CD4-positive, CD25-positive, alpha-beta regulatory T cell (primary cell): ENCODE data around the gene MESP2. TPM values are rescaled to one million over a fixed set of nuclear protein-coding genes. Genes with fewer than 3 reads are reported as not detected.

Source experiments
- ATAC-seq, 2 donors: fragments of 150-1000 bp; cut with Tn5 transposase; one replicate each; pipeline ENCODE4 v1.10.0; 2021; ENCODE audit warnings: low read depth in 2 of 2, moderate number of reproducible peaks in 2 of 2, moderate library complexity in 1 of 2
- DNase-seq, 3 donors: peaks; one replicate each; pipeline versions ENCODE4 v3.0.0 to v3.0.0-alpha.2; 2012 to 2022; ENCODE audit warnings: mixed read lengths in 1 of 3
- H3K27ac ChIP-seq: one replicate; pipeline ENCODE4 v1.7.0; 2013; ENCODE audit warnings: mild to moderate bottlenecking, low read length; ENCODE audit not compliant: insufficient read depth, poor library complexity, severe bottlenecking
- H3K27me3 ChIP-seq: one replicate; pipeline ENCODE4 v1.7.0; 2013; ENCODE audit warnings: low read length; ENCODE audit not compliant: control insufficient read depth, insufficient read depth
- H3K36me3 ChIP-seq: one replicate; pipeline ENCODE4 v1.7.0; 2013; ENCODE audit warnings: mild to moderate bottlenecking, low read length, moderate library complexity; ENCODE audit not compliant: control insufficient read depth, insufficient read depth
- H3K4me1 ChIP-seq: 2 replicates; pipeline ENCODE4 v1.7.0; 2013; ENCODE audit warnings: mild to moderate bottlenecking, low read length; ENCODE audit not compliant: insufficient read depth, control insufficient read depth, poor library complexity, severe bottlenecking
- H3K4me3 ChIP-seq: one replicate; pipeline ENCODE4 v1.7.0; 2013; ENCODE audit warnings: low read depth, mild to moderate bottlenecking, low read length, moderate library complexity
- H3K9me3 ChIP-seq, 2 experiments: 1 replicate in 1 of 2; 2 replicates in 1 of 2; pipeline ENCODE4 v1.7.0; 2013; ENCODE audit warnings: low read length in 2 of 2, mild to moderate bottlenecking in 1 of 2, moderate library complexity in 1 of 2; ENCODE audit not compliant: control insufficient read depth in 2 of 2
- H3K27ac Mint-ChIP-seq, 3 donors: one replicate each; pipeline ENCODE4 v1.8.0; 2020 to 2022; ENCODE audit warnings: mild to moderate bottlenecking in 3 of 3, mixed read lengths in 3 of 3, moderate library complexity in 2 of 3
- H3K27me3 Mint-ChIP-seq: one replicate; pipeline ENCODE4 v1.8.0; 2022; ENCODE audit warnings: mild to moderate bottlenecking, mixed read lengths
- H3K36me3 Mint-ChIP-seq: one replicate; pipeline ENCODE4 v1.8.0; 2020; ENCODE audit warnings: mixed read lengths
- H3K4me1 Mint-ChIP-seq, 4 donors: one replicate each; pipeline ENCODE4 v1.8.0; 2020 to 2022; ENCODE audit warnings: mixed read lengths in 4 of 4, mild to moderate bottlenecking in 1 of 4
- H3K4me3 Mint-ChIP-seq, 4 donors: one replicate each; pipeline ENCODE4 v1.8.0; 2020 to 2022; ENCODE audit warnings: mild to moderate bottlenecking in 4 of 4, mixed read lengths in 4 of 4, moderate library complexity in 3 of 4
- H3K9me3 Mint-ChIP-seq, 7 donors: one replicate each; pipeline ENCODE4 v1.8.0; 2020 to 2022; ENCODE audit warnings: mixed read lengths in 7 of 7, mild to moderate bottlenecking in 3 of 7, moderate library complexity in 2 of 7
- polyA plus RNA-seq, 4 donors: library from polyadenylated mRNA; unstranded; fragments of 300-500 nt; fragmentation: Illumina TruSeq; gene quantifications; one replicate each; pipeline ENCODE4 v1.2.3, GENCODE V29; 2021
- total RNA-seq: library from RNA; stranded (reverse); gene quantifications from one replicate; pipeline ENCODE4 v1.2.3, GENCODE V29; 2022

The MESP2 gene
- total and polyA plus RNA-seq, 5 donors from 2014 or later: not detected

DNA sequence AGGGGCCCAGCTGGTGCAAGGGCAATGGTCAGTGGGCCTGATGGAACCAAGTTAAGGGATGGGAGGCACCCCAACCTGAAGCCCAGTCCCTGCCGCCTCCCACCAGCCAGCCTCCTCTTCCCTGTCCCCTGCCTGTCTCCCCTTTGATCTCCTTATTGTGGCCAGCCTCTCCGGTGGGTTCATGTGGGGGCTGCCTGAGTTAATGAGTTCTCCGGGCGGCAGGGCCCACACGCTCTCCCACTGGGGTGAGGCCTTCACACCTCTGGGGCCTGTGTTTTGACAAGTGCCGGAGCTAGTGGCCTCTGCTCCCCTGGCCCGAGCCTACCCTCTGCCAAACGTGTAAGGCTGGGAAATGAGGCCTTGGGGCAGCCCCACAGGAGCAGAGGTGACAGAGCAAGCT is 17.8 kb upstream of the MESP2 start:
- H3K4me1 Mint-ChIP-seq: no peaks in the 10 kb centered on the region
- DNase-seq (no peak), ATAC-seq (no peak)
- H3K27me3 Mint-ChIP-seq: peaks cover 16% of the 10 kb centered on the region
- no peaks in the 10 kb centered on the region for H3K36me3 ChIP-seq
- no peak overlapping the region for H3K4me3 ChIP-seq
- no peak overlapping the region for H3K27ac ChIP-seq
- H3K4me3 Mint-ChIP-seq: no peak overlapping the region
- no peaks in the 10 kb centered on the region for H3K9me3 Mint-ChIP-seq
- H3K27ac Mint-ChIP-seq: no peak overlapping the region
- no peaks in the 10 kb centered on the region for H3K9me3 ChIP-seq
- no peaks in the 10 kb centered on the region for H3K27me3 ChIP-seq
- no peaks in the 10 kb centered on the region for H3K4me1 ChIP-seq
- no peaks in the 10 kb centered on the region for H3K36me3 Mint-ChIP-seq

DNA sequence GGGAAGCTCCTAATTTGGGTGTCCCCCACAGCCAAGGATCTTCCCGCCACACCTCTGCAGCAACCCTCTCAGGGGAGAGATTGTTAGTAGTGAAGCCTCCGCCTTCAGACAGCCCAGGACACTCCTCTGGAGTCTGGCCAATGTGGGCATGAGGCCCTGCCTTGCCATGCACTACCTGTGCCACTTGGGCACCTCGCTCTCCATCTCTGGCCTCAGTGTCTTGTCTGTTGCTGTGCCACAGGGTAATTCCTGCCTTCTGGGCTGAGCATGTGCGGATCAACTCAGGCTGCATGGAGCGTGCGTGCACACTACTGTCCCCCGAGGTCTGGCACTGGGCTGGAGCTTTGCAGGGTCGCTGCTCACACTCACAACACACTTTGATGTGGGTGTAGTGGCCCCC is 17.2 kb upstream of the MESP2 start:
- H3K27ac Mint-ChIP-seq: no peak overlapping the region
- Histone ChIP-seq H3K27me3 (no peaks in the 10 kb centered on the region), H3K9me3 (no peaks in the 10 kb centered on the region), H3K4me1 (no peaks in the 10 kb centered on the region), H3K36me3 (no peaks in the 10 kb centered on the region), H3K4me3 (no peak overlapping the region), H3K27ac (no peak overlapping the region)
- DNase-seq: no peak
- H3K4me1 Mint-ChIP-seq: no peaks in the 10 kb centered on the region
- peak overlapping the region in 1 of 4 donors; percentile 35 for H3K4me3 Mint-ChIP-seq
- H3K36me3 Mint-ChIP-seq: no peaks in the 10 kb centered on the region
- ATAC-seq: no peak
- H3K27me3 Mint-ChIP-seq: peaks cover 14% of the 10 kb centered on the region
- H3K9me3 Mint-ChIP-seq: no peaks in the 10 kb centered on the region

DNA sequence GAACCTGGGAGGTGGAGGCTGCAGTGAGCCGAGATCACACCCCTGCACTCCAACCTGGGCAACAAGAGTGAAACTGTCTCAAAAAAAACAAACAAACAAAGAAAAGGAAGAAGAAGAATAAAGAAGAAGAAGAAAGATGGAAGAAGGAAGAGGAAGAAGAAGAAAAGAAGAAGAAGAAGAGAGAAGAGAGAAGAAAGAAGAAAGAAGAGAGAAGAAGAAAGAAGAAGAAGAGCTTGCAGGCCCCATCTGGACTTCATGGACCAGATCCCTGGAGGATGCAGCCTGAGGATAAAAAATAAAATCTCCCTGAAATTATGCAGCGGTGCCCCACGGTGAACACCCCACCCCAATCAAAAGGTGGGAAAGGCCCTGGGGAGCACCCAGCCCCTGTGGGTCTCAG is 16.3 kb upstream of the MESP2 start:
- H3K9me3 Mint-ChIP-seq: no peaks in the 10 kb centered on the region
- H3K4me1 ChIP-seq: no peaks in the 10 kb centered on the region
- H3K27ac Mint-ChIP-seq: no peak overlapping the region
- ATAC-seq: no peak
- no peaks in the 10 kb centered on the region for H3K9me3 ChIP-seq
- H3K27ac ChIP-seq: no peak overlapping the region
- H3K4me3 Mint-ChIP-seq: no peak overlapping the region
- no peak overlapping the region for H3K4me3 ChIP-seq
- no peak for DNase-seq
- H3K36me3 Mint-ChIP-seq: no peaks in the 10 kb centered on the region
- no peaks in the 10 kb centered on the region for H3K36me3 ChIP-seq
- H3K27me3 ChIP-seq: no peaks in the 10 kb centered on the region
- H3K27me3 Mint-ChIP-seq: peaks cover 10% of the 10 kb centered on the region
- H3K4me1 Mint-ChIP-seq: no peaks in the 10 kb centered on the region

DNA sequence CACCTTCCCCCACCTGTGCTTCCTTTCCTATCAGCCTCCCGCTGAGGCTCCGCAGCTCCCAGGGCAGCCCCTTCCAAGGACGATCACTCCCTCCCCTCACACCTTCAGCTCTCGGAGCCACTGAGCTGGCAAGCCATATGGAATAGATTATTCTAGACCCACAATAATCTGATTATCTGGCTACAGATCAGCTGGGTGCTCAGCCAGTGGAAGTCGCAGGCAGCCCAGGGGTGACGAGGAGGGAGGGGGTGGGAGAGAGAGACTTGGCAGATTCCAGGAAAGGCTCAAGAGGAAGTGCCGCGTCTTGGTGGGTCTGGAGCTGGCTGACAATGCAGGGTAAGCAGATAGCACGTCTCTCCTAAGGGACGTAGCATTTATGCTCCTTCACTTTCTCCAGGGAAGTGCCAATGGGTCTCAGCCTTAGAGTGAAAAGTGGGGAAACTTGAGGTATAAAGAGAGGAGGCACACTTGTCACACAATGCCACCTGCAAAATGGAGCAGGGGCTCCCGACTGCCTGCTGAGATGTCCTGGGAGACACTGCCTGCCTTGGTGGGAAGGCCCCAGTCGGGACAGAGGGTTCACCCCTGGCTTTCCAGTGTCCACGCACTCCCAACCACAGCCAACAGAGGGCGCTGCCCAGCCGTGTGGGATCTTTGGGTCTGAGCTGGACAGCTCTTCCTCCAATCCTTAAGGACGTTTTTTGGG is 15.7 kb upstream of the MESP2 start:
- no peak overlapping the region for H3K27ac ChIP-seq

DNA sequence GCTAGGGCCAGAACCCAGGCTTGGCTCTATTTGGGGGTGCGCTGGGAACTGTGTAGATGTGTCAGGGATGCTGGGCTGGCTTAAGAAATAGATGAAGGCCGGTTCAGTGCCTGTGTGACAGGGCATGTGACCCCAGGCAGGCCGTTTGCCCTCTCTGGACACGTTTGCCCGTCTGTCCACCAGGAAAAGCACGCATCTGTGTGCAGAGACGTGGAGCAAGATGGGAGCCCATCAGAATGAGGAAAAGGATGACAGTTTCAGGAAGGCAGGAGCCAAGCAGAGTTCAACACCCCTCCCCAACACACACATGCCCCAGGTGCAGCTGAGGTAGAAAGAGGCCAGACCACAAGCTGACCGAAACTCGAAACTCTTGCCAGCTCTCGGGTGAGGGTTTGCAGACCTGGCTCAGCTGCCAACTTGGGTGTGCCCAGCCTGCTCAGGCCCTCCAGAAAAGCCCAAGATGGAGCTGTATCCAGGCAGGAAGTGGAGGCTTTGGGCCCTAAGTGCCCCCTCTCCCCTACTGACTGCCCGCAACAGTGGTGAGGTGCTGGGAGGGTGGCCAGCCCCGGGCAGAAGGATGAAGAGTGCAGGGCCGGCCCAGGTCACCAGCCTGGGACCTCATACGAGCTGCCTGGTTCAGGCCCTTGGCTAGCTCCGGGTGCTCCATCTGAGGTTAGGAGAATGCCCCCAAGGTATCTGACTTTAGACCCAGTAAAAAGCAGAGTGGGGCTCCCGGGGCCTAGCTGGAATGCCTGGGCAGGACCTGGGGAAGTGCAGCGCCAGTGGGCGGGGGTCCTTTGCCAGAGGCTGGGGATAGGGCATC is 14.9 kb upstream of the MESP2 start:
- Histone ChIP-seq H3K27ac (no peak overlapping the region), H3K4me1 (no peaks in the 10 kb centered on the region), H3K36me3 (no peaks in the 10 kb centered on the region), H3K9me3 (no peaks in the 10 kb centered on the region), H3K4me3 (no peak overlapping the region), H3K27me3 (no peaks in the 10 kb centered on the region)
- DNase-seq (no peak), ATAC-seq (no peak)
- Mint-ChIP-seq H3K9me3 (no peaks in the 10 kb centered on the region), H3K27me3 (peaks cover 9% of the 10 kb centered on the region), H3K27ac (peak overlapping the region in 1 of 3 donors; percentile 73), H3K4me1 (no peaks in the 10 kb centered on the region), H3K36me3 (no peaks in the 10 kb centered on the region), H3K4me3 (no peak overlapping the region)

More for the DNA sequence above, 15.7 kb upstream of the MESP2 start:
- Mint-ChIP-seq H3K36me3 (no peaks in the 10 kb centered on the region), H3K4me1 (no peaks in the 10 kb centered on the region), H3K27ac (no peak overlapping the region), H3K27me3 (peaks cover 9% of the 10 kb centered on the region), H3K4me3 (no peak overlapping the region), H3K9me3 (no peaks in the 10 kb centered on the region)
- ATAC-seq: peak; percentile 50 to 70
- peak; percentile 29 to 49 (median 40) for DNase-seq
- H3K36me3 ChIP-seq: no peaks in the 10 kb centered on the region
- H3K27me3 ChIP-seq: no peaks in the 10 kb centered on the region
- no peaks in the 10 kb centered on the region for H3K9me3 ChIP-seq
- H3K4me3 ChIP-seq: no peak overlapping the region
- no peaks in the 10 kb centered on the region for H3K4me1 ChIP-seq

DNA sequence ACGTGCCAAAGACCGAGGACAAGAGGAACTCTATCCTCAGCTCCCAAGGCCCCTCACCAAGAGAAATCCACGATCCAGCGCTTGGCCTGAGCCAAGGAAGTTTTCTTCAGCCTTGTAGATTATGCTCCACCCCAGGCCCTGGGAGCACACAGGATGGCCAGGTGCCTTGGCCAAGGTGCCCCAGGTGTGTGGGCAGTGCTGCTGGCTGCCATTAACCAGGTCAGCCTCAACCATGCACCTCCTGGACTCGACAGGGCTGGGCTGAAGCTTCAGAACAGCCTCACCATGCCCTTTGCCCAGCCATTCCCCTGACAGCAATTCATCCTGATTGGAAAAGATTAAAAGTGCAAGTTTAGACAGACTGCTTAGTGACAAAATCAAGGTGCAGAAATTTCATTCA is 14.2 kb upstream of the MESP2 start:
- Mint-ChIP-seq H3K27me3 (peaks cover 9% of the 10 kb centered on the region), H3K36me3 (no peaks in the 10 kb centered on the region), H3K9me3 (no peaks in the 10 kb centered on the region), H3K4me1 (no peaks in the 10 kb centered on the region), H3K27ac (no peak overlapping the region), H3K4me3 (no peak overlapping the region)
- Histone ChIP-seq H3K36me3 (no peaks in the 10 kb centered on the region), H3K4me1 (no peaks in the 10 kb centered on the region), H3K27ac (no peak overlapping the region), H3K9me3 (no peaks in the 10 kb centered on the region), H3K27me3 (no peaks in the 10 kb centered on the region), H3K4me3 (no peak overlapping the region)
- no peak for DNase-seq
- no peak for ATAC-seq

DNA sequence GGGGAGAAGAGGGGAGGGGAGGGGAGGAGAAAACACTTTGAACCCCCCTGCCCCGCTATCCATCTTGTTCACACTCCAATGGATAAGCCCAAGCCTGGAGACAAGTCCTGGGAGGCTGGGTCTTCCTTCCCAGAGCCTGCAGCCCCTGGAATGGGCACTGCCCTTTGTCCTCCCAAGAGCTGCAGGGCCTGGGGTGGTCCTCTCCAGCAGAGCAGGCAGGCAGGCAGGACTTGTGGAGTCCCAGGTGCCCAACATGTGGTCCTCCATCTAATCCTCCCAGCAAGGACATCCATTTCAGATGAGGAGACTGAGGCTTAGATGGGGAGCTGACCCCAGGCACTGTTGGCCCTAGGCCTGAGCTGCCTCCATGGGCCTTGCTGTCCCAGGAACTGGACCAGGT is 10.4 kb upstream of the MESP2 start:
- Histone ChIP-seq H3K27me3 (no peaks in the 10 kb centered on the region), H3K36me3 (no peaks in the 10 kb centered on the region), H3K9me3 (no peaks in the 10 kb centered on the region), H3K4me3 (no peak overlapping the region), H3K4me1 (no peaks in the 10 kb centered on the region), H3K27ac (no peak overlapping the region)
- Mint-ChIP-seq H3K4me3 (no peak overlapping the region), H3K27ac (no peak overlapping the region), H3K36me3 (no peaks in the 10 kb centered on the region), H3K27me3 (peaks cover 6% of the 10 kb centered on the region), H3K4me1 (no peaks in the 10 kb centered on the region), H3K9me3 (no peaks in the 10 kb centered on the region)
- DNase-seq (no peak), ATAC-seq (no peak)
